H4 (cell line): ENCODE results near the gene RGS4. TPM values are rescaled to one million over a fixed set of nuclear protein-coding genes. Genes with fewer than 3 reads are reported as not detected.
"Not testable (repeated sequence)": the region's sequence is repeated elsewhere in the genome, so short reads cannot be mapped to it uniquely, and the experiment has no call there.

Source experiments
- DNase-seq: peaks from one replicate; pipeline ENCODE4 v3.0.0-alpha.2; 2015; ENCODE audit warnings: low spot score
- total RNA-seq: library from RNA; depleted of rRNA; stranded (reverse); fragments of >200 nt; shearing (Covaris generic); gene quantifications from 2 replicates; pipeline ENCODE4 v1.2.3, GENCODE V29; 2014

RGS4 gene
- total RNA-seq, 1 experiment from 2014 or later: 0.25 TPM

- no peak for DNase-seq
These were observed 445 bp upstream of the RGS4 start for GRCh38 chr1:163068716-163069115.

DNA sequence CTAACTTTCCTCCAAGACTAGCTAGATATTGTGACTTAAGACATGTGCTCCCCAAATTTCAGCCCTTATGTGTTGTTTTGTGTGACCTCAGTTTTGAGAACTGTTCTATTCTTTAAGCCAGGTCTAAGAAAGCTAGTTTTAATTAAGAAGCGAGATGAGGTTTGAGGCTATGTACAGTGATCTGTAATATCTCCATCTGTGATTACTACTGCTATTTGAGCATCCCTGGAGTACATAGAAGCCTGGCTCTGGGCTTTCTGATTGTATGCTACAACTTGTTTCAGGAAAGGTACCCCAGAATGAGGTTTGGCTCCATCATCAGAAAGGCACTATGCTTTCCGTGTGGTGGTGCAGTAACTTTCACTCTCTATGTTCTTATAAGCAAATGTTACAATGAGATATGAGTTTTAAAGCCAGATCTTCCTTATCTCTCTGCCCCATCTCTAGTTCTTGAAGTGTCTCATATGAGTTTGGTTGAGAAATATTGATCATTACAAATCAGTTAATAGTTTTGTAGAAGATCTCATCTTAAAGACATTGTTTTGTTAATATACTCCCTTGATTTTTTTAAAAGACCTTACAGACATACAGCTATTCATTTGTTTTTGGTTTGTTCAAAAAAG lies 605 bp downstream of the RGS4 start:
- no peak for DNase-seq

- peak; percentile 74 for DNase-seq
These were observed 2.5 kb downstream of the RGS4 start for GRCh38 chr1:163071405-163072255.

DNA sequence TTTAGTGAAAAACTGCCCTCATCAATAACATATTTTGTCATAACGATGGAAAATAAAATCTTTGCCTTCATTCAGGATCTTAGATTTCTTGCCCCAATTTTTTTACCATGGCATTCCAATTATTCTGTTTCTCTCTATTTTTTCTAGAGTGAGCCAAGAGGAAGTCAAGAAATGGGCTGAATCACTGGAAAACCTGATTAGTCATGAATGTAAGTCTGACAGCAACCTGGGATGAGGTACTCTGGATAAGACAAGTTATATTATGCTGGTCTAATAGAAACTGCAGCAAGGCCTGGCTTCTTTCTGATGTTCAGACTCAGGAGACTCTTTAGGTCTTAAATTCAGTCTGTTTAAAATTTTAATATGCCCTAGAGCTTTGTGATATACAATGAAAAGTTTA lies 3.5 kb downstream of the RGS4 start:
- DNase-seq: no peak

DNA sequence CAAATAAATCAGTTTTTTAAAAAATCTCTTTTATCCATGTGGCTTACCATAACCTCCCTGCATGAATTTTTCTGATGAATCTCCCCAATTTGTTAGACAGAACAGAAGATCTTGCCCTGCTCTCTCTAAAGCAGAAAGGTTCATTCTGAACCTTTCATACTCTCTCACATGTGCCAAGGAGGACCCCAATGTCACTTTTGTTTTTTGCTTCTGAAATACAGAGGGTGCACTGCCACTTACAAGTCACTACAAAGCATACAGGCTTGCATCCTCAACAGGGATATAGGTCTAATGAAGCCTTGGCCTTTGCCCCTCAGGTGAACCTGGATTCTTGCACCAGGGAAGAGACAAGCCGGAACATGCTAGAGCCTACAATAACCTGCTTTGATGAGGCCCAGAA lies 4.8 kb downstream of the RGS4 start:
- DNase-seq: no peak

GRCh38 chr1:163074716-163075284 lies 5.6 kb downstream of the RGS4 start:
- no peak for DNase-seq

DNA sequence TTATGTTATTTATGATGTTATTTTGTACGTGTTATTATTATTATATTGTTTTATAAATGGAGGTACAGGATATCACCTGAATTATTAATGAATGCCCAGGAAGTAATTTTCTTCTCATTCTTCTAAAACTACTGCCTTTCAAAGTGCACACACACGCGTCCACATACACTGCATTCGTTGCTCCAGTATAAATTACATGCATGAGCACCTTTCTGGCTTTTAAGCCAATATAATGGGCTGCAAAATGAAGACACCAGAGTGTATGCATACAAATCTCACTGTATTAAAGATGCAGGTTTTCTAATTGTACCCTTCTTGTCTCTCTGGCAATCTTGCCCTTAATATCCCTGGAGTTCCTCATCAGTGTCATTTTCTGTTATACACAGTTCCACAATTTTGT lies 6.9 kb downstream of the RGS4 start:
- no peak for DNase-seq

- DNase-seq: no peak
These were observed 7.3 kb downstream of the RGS4 start for GRCh38 chr1:163076446-163076845.

- no peak for DNase-seq
These were observed 8.0 kb downstream of the RGS4 start for GRCh38 chr1:163076981-163077761.

DNA sequence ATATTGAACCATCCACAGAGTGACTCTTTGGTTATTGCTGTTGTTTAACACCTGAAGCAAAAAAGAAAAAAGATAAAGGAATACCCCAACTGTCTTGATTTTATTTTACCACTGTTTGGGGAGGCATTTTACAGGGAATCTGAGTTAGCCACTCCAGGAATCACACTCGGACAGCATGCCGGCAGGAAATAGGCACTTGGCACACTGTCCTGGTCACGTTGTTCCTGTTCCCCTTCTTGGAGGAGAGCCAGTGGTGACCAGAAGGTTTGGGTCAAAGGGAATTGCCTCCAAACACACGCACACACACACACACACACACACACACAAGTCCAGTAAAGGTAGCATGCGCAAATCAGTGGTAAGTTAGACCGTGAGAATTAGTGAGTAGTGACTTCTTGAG lies 13.8 kb downstream of the RGS4 start:
- DNase-seq: peak; percentile 8

- peak; percentile 8 for DNase-seq
These were observed 14.5 kb downstream of the RGS4 start for GRCh38 chr1:163083690-163084089.

- DNase-seq: no peak
These were observed 15.2 kb downstream of the RGS4 start for GRCh38 chr1:163084330-163084729.

- no peak for DNase-seq
These were observed 16.1 kb downstream of the RGS4 start for GRCh38 chr1:163085041-163085903.

DNA sequence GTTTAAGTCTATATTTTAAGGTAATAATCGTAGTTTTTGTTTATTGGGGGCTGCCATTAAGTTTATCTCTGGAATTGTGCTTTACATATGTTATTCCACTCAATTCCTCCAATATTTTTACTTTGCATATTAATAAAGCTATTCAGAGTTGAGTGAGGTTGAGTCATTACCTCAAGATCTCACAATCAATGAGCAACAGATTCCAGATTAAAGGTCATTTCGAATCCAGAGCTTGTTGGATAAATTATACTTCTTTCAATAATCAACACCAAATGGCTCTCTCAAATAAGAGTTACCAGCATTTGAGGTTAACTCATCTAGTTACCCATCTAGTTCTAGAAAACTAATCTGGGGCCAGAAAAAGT lies 16.7 kb downstream of the RGS4 start:
- no peak for DNase-seq

DNA sequence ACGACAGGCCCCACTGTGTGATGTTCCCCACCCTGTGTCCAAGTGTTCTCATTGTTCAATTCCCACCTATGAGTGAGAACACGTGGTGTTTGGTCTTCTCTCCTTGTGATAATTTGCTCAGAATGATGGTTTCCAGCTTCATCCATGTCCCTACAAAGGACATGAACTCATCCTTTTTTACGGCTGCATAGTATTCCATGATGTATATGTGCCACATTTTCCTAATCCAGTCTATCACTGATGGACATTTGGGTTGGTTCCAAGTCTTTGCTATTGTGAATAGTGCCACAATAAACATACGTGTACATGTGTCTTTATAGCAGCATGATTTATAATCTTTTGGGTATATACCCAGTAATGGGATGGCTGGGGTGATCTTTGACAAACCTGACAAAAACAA lies 20.0 kb downstream of the RGS4 start:
- not testable (repeated sequence) for DNase-seq

GRCh38 chr1:163090321-163090945 lies 21.3 kb downstream of the RGS4 start:
- DNase-seq: no peak

- DNase-seq: no peak
These were observed 24.0 kb downstream of the RGS4 start for GRCh38 chr1:163093169-163093568.

- no peak for DNase-seq
These were observed 24.4 kb downstream of the RGS4 start for GRCh38 chr1:163093579-163093978.

- DNase-seq: no peak
These were observed 25.0 kb downstream of the RGS4 start for GRCh38 chr1:163094182-163094581.

- no peak for DNase-seq
These were observed 25.4 kb downstream of the RGS4 start for GRCh38 chr1:163094589-163094988.

- DNase-seq: no peak
These were observed 26.1 kb downstream of the RGS4 start for GRCh38 chr1:163095213-163095612.
